ENCODE results near the gene IMPA2. TPM values are rescaled to one million over a fixed set of nuclear protein-coding genes. Genes with fewer than 3 reads are reported as not detected.

IMPA2 gene
- total RNA-seq, 1 experiment from 2014 or later, result 113 TPM

GRCh38 chr18:12033643-12034025 lies 52.3 kb downstream of the IMPA2 start:
- Mint-ChIP-seq H3K9me3 (no peaks in the 10 kb centered on the region), H3K4me3 (no peak overlapping the region), H3K36me3 (peaks cover 34% of the 10 kb centered on the region), H3K27ac (peak overlapping the region; percentile 22; the same call in 1 of the 2 replicates), H3K4me1 (peaks cover 4% of the 10 kb centered on the region; the same call in 1 of the 2 replicates), H3K27me3 (ENCODE audit: low read depth) (peaks cover 21% of the 10 kb centered on the region)
- POLR2A ChIA-PET, result interaction anchor here (0.7 kb wide), 1 partner anchor 280 kb away, joined by 3 read pairs; no protein-coding TSS in a partner anchor
- CTCF ChIA-PET, result interaction anchor here (0.7 to 1.8 kb wide), 2 partner anchors 96 to 300 kb away, joined by 3 to 6 read pairs; no protein-coding TSS in a partner anchor
- no peak for ATAC-seq
- TF ChIP-seq FOXP1 (CRISPR knock-in tag; IDR thresholded peaks at IDR 0.05; ENCODE audit: borderline replicate concordance), result no peak
- TF ChIP-seq NR1H2 (CRISPR knock-in tag; IDR thresholded peaks at IDR 0.05), result no peak
- no peak for TF ChIP-seq RELA (CRISPR knock-in tag; IDR thresholded peaks at IDR 0.05; ENCODE audit: borderline replicate concordance)
- TF ChIP-seq SOX15 (CRISPR knock-in tag; IDR thresholded peaks at IDR 0.05), result no peak
- TF ChIP-seq NFATC4 (CRISPR knock-in tag; IDR thresholded peaks at IDR 0.05), result no peak
- no peak for TF ChIP-seq ZMAT4 (CRISPR knock-in tag; IDR thresholded peaks at IDR 0.05)
- no peak for TF ChIP-seq USF2 (CRISPR knock-in tag; IDR thresholded peaks at IDR 0.05)
- no peak for TF ChIP-seq SMAD4 (CRISPR knock-in tag; IDR thresholded peaks at IDR 0.05)
- no peak for TF ChIP-seq ATF2 (CRISPR knock-in tag; IDR thresholded peaks at IDR 0.05; ENCODE audit: borderline replicate concordance, low read depth)
- no peak for TF ChIP-seq ZNF317 (CRISPR knock-in tag; IDR thresholded peaks at IDR 0.05; ENCODE audit: borderline replicate concordance, low read depth)
- TF ChIP-seq JUN (CRISPR knock-in tag; IDR thresholded peaks at IDR 0.05), result no peak
- TF ChIP-seq RORB (CRISPR knock-in tag; IDR thresholded peaks at IDR 0.05), result no peak
- TF ChIP-seq ZNF423 (CRISPR knock-in tag; IDR thresholded peaks at IDR 0.05), result no peak
- no peak for TF ChIP-seq MAX (CRISPR knock-in tag; IDR thresholded peaks at IDR 0.05)
- no peak for TF ChIP-seq EMX1 (CRISPR knock-in tag; IDR thresholded peaks at IDR 0.05)
- no peak for DNase-seq (ENCODE audit: low spot score)

- Mint-ChIP-seq H3K36me3 (peaks cover 28% of the 10 kb centered on the region), H3K4me3 (no peak overlapping the region), H3K27ac (no peak overlapping the region), H3K9me3 (no peaks in the 10 kb centered on the region), H3K4me1 (peaks cover 4% of the 10 kb centered on the region; the same call in 1 of the 2 replicates), H3K27me3 (ENCODE audit: low read depth) (peaks cover 25% of the 10 kb centered on the region)
- DNase-seq (ENCODE audit: low spot score), result no peak
- no peak for ATAC-seq
- TF ChIP-seq ZNF138 (CRISPR knock-in tag; conservative IDR thresholded peaks at IDR 0.05) (no peak), FOXJ3 (CRISPR knock-in tag; IDR thresholded peaks at IDR 0.05; ENCODE audit: borderline replicate concordance) (no peak), ELF4 (CRISPR knock-in tag; IDR thresholded peaks at IDR 0.05; ENCODE audit: low read depth) (no peak), E2F5 (CRISPR knock-in tag; IDR thresholded peaks at IDR 0.05) (no peak), IRF1 (CRISPR knock-in tag; IDR thresholded peaks at IDR 0.05) (no peak), TCF7 (CRISPR knock-in tag; IDR thresholded peaks at IDR 0.05; ENCODE audit: low read depth) (no peak), TEAD4 (CRISPR knock-in tag; IDR thresholded peaks at IDR 0.05) (no peak), CBFB (CRISPR knock-in tag; IDR thresholded peaks at IDR 0.05; ENCODE audit: low read depth) (no peak), AFF4 (CRISPR knock-in tag; IDR thresholded peaks at IDR 0.05; ENCODE audit: borderline replicate concordance) (no peak), GTF2I (CRISPR knock-in tag; conservative IDR thresholded peaks at IDR 0.05) (no peak), FOXP1 (CRISPR knock-in tag; IDR thresholded peaks at IDR 0.05; ENCODE audit: borderline replicate concordance) (no peak), ZNF671 (CRISPR knock-in tag; IDR thresholded peaks at IDR 0.05) (no peak), HMGA2 (CRISPR knock-in tag; IDR thresholded peaks at IDR 0.05) (no peak)
- CTCF ChIA-PET, result interaction anchor here (1.8 kb wide), 1 partner anchor 96 kb away, joined by 6 read pairs; no protein-coding TSS in a partner anchor
- POLR2A ChIA-PET, result interaction anchor here (0.7 kb wide), 1 partner anchor 279 kb away, joined by 3 read pairs; no protein-coding TSS in a partner anchor
Measured at GRCh38 chr18:12034241-12035100, 53.2 kb downstream of the IMPA2 start.

Measured in WTC11 (cell line).